CD4-positive, alpha-beta T cell treated with Interferon gamma for 1 hour (primary cell): Measurements from ENCODE around the gene ZNF529.

Experiments
- DNase-seq: peaks from one replicate; pipeline ENCODE4 v3.0.0-alpha.2; 2020

Gene ZNF529

GRCh38 chr19:36508325-36508724 is 64.8 kb downstream of the ZNF529 start:
- no peak for DNase-seq

GRCh38 chr19:36501973-36502372 is 71.1 kb downstream of the ZNF529 start:
- no peak for DNase-seq

- DNase-seq: no peak
Observed at GRCh38 chr19:36497001-36497400, 76.1 kb downstream of the ZNF529 start.
